Naive thymus-derived CD4-positive, alpha-beta T cell (primary cell): ENCODE results near the gene NACC2. TPM values are rescaled to one million over a fixed set of nuclear protein-coding genes. Genes with fewer than 3 reads are reported as not detected.

Experiments
- ATAC-seq: fragments of 150-1000 bp; cut with Tn5 transposase; 2 replicates; pipeline ENCODE4 v1.10.0; 2021; ENCODE audit warnings: mild to moderate bottlenecking, moderate library complexity
- CTCF ChIA-PET: fragments of 350-600 bp; sonication (Branson Sonifier 250); formaldehyde crosslinking; loops from one replicate; lab custom pipeline; 2021; ENCODE audit warnings: antibody characterized with exemption; lab: Charles Lee
- POLR2A ChIA-PET: fragments of 350-600 bp; sonication (Branson Sonifier 250); formaldehyde crosslinking; loops from one replicate; lab custom pipeline; 2021; ENCODE audit warnings: antibody characterized with exemption, inconsistent platforms; lab: Charles Lee
- DNase-seq, 9 donors: peaks; one replicate each; pipeline versions ENCODE4 v3.0.0 to v3.0.0-alpha.2; 2020 to 2022; ENCODE audit warnings: mixed read lengths in 1 of 9
- H3K27ac ChIP-seq: one replicate; pipeline ENCODE4 v1.7.0; 2013; ENCODE audit warnings: mild to moderate bottlenecking, low read depth, low read length, moderate library complexity
- H3K27me3 ChIP-seq, 2 donors: one replicate each; pipeline ENCODE4 v1.7.0; 2013; ENCODE audit warnings: low read length in 2 of 2, mild to moderate bottlenecking in 2 of 2, moderate library complexity in 2 of 2; ENCODE audit not compliant: control insufficient read depth in 2 of 2, insufficient read depth in 2 of 2
- H3K36me3 ChIP-seq, 3 experiments: 1 replicate in 2 of 3; 2 replicates in 1 of 3; pipeline ENCODE4 v1.7.0; 2013; ENCODE audit warnings: low read length in 3 of 3, mild to moderate bottlenecking in 3 of 3, moderate library complexity in 1 of 3; ENCODE audit not compliant: insufficient read depth in 3 of 3, control insufficient read depth in 2 of 3
- H3K4me1 ChIP-seq, 2 donors: one replicate each; pipeline ENCODE4 v1.7.0; 2013; ENCODE audit warnings: low read length in 2 of 2, mild to moderate bottlenecking in 2 of 2, moderate library complexity in 1 of 2; ENCODE audit not compliant: control insufficient read depth in 2 of 2, insufficient read depth in 2 of 2
- H3K4me3 ChIP-seq: 2 replicates; pipeline ENCODE4 v1.7.0; 2013; ENCODE audit warnings: mild to moderate bottlenecking, low read length
- H3K9me3 ChIP-seq, 3 experiments: 1 replicate in 2 of 3; 2 replicates in 1 of 3; pipeline ENCODE4 v1.7.0; 2013; ENCODE audit warnings: low read length in 3 of 3; ENCODE audit not compliant: control insufficient read depth in 2 of 3
- H3K27ac Mint-ChIP-seq, 9 donors: one replicate each; pipeline ENCODE4 v1.8.0; 2020 to 2022; ENCODE audit warnings: mixed read lengths in 9 of 9, mild to moderate bottlenecking in 8 of 9, moderate library complexity in 5 of 9, inconsistent platforms in 2 of 9
- H3K27me3 Mint-ChIP-seq, 5 donors: one replicate each; pipeline ENCODE4 v1.8.0; 2021 to 2022; ENCODE audit warnings: mixed read lengths in 5 of 5, mild to moderate bottlenecking in 1 of 5
- H3K36me3 Mint-ChIP-seq, 5 donors: one replicate each; pipeline ENCODE4 v1.8.0; 2020 to 2022; ENCODE audit warnings: mixed read lengths in 5 of 5, mild to moderate bottlenecking in 3 of 5, inconsistent platforms in 1 of 5
- H3K4me1 Mint-ChIP-seq, 7 donors: one replicate each; pipeline ENCODE4 v1.8.0; 2020 to 2022; ENCODE audit warnings: mixed read lengths in 7 of 7, mild to moderate bottlenecking in 3 of 7, inconsistent platforms in 1 of 7
- H3K4me3 Mint-ChIP-seq, 10 donors: one replicate each; pipeline ENCODE4 v1.8.0; 2020 to 2022; ENCODE audit warnings: mild to moderate bottlenecking in 10 of 10, mixed read lengths in 10 of 10, moderate library complexity in 6 of 10, inconsistent platforms in 2 of 10
- H3K9me3 Mint-ChIP-seq, 11 donors: one replicate each; pipeline ENCODE4 v1.8.0; 2020 to 2022; ENCODE audit warnings: mixed read lengths in 11 of 11, mild to moderate bottlenecking in 4 of 11, inconsistent platforms in 1 of 11, moderate library complexity in 1 of 11
- intact Hi-C, 2 donors: fragments of 100-400 bp; cut with micrococcal nuclease; formaldehyde crosslinking; loops; one replicate each; pipeline ENCODE4 v1.15.1; 2023
- polyA plus RNA-seq, 2 donors: library from polyadenylated mRNA; unstranded; fragments of 300-500 nt; fragmentation: Illumina TruSeq; gene quantifications; one replicate each; pipeline ENCODE4 v1.2.3, GENCODE V29; 2021
- total RNA-seq, 6 experiments: library from RNA in 5 of 6; stranded (reverse) in 5 of 6; gene quantifications; 1 replicate in 5 of 6; 2 replicates in 1 of 6; pipeline ENCODE4 v1.2.3 and lab custom pipeline; 2021 to 2026

The NACC2 gene
- total and polyA plus RNA-seq, 7 experiments from 2014 or later: 0.92 to 17.7 (median 7.5) TPM

DNA sequence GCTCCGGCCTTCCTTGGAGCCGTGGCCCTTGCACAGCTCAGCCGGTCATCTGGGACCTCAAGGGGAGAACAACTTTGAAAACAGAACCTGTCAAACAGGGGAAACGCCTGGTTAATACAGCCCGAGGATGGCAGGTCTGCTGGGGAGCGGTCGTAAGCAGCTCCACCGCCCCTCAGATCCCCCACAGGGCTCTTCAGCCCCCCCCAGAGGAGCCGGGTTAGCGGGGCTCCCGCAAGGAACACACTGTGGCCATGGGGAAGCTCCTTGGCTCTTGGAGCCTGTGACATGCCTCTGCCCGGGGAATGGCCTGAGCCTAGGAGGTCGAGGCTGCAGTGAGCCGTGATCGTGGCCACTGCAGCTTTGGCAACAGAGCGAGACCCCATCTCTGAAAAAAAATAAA is 16.8 kb upstream of the NACC2 start:
- POLR2A ChIA-PET: interaction anchor here (1.4 to 5.6 kb wide), 3 partner anchors 11 to 22 kb away, joined by 4 to 38 read pairs (median 5); partner anchors contain the start of gene NACC2
- Histone ChIP-seq H3K4me1 (peaks cover 45 to 66% of the 10 kb centered on the region in 2 donors), H3K9me3 (no peaks in the 10 kb centered on the region), H3K36me3 (peaks cover 0 to 18% (median 0%) of the 10 kb centered on the region in 3 experiments), H3K27ac (peak overlapping the region; percentile 62), H3K27me3 (no peaks in the 10 kb centered on the region), H3K4me3 (no peak overlapping the region)
- H3K4me1 Mint-ChIP-seq: peaks cover 38 to 76% (median 59%) of the 10 kb centered on the region in 7 donors
- no peaks in the 10 kb centered on the region for H3K9me3 Mint-ChIP-seq
- ATAC-seq (no peak), DNase-seq (no peak)
- CTCF ChIA-PET: interaction anchor here (0.9 kb wide), 1 partner anchor 27 kb away, joined by 3 read pairs; no protein-coding TSS in a partner anchor
- peak overlapping the region; percentile 65 to 97 (median 88) for H3K27ac Mint-ChIP-seq
- peak overlapping the region; percentile 21 to 91 (median 49) for H3K4me3 Mint-ChIP-seq
- peaks cover 0 to 10% (median 0%) of the 10 kb centered on the region in 5 donors for H3K36me3 Mint-ChIP-seq
- H3K27me3 Mint-ChIP-seq: no peaks in the 10 kb centered on the region
- intact Hi-C loops: loop anchor here in 1 of 2 donors (10.0 kb wide), 1 partner anchor 1947 kb away; the partner anchor contains the start of gene RNU6ATAC

DNA sequence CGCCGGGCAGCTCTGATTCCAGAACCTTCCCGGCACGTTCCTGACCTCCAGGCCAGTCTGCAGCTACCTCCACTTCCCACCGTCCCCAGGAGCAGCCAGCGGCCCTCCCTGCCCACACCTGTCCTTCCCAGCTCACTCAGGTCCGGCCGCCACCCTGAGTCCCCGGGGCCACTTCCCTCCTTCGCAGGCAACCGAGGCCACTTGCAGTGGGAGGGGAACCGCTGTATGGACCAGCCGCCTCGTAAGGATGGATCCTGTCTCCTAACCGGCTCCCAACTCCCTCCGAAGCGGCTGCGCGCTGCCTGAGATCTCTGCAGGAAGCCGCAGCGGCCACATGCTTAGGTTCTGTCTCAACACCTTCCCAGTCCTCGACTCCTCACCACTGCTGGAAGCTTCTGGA is 16.1 kb upstream of the NACC2 start:
- Mint-ChIP-seq H3K4me1 (peaks cover 38 to 82% (median 63%) of the 10 kb centered on the region in 7 donors), H3K9me3 (no peaks in the 10 kb centered on the region), H3K36me3 (peaks cover 0 to 10% (median 0%) of the 10 kb centered on the region in 5 donors), H3K27ac (peak overlapping the region in 8 of 9 donors; percentile 46 to 97 (median 77)), H3K27me3 (no peaks in the 10 kb centered on the region), H3K4me3 (peak overlapping the region in 7 of 10 donors; percentile 39 to 91 (median 82))
- peaks cover 0 to 14% (median 0%) of the 10 kb centered on the region in 3 experiments for H3K36me3 ChIP-seq
- no peak overlapping the region for H3K4me3 ChIP-seq
- DNase-seq (no peak), ATAC-seq (no peak)
- intact Hi-C loops: loop anchor here in 1 of 2 donors (10.0 kb wide), 1 partner anchor 1946 kb away; the partner anchor contains the start of gene RNU6ATAC
- no peaks in the 10 kb centered on the region for H3K27me3 ChIP-seq
- peak overlapping the region; percentile 62 for H3K27ac ChIP-seq
- H3K9me3 ChIP-seq: no peaks in the 10 kb centered on the region
- ChIA-PET CTCF (no interaction called here), POLR2A (interaction anchor here (0.6 to 5.6 kb wide), 4 partner anchors 11 to 128 kb away, joined by 3 to 38 read pairs (median 4); partner anchors contain the start of gene NACC2)
- peaks cover 51 to 72% of the 10 kb centered on the region in 2 donors for H3K4me1 ChIP-seq

DNA sequence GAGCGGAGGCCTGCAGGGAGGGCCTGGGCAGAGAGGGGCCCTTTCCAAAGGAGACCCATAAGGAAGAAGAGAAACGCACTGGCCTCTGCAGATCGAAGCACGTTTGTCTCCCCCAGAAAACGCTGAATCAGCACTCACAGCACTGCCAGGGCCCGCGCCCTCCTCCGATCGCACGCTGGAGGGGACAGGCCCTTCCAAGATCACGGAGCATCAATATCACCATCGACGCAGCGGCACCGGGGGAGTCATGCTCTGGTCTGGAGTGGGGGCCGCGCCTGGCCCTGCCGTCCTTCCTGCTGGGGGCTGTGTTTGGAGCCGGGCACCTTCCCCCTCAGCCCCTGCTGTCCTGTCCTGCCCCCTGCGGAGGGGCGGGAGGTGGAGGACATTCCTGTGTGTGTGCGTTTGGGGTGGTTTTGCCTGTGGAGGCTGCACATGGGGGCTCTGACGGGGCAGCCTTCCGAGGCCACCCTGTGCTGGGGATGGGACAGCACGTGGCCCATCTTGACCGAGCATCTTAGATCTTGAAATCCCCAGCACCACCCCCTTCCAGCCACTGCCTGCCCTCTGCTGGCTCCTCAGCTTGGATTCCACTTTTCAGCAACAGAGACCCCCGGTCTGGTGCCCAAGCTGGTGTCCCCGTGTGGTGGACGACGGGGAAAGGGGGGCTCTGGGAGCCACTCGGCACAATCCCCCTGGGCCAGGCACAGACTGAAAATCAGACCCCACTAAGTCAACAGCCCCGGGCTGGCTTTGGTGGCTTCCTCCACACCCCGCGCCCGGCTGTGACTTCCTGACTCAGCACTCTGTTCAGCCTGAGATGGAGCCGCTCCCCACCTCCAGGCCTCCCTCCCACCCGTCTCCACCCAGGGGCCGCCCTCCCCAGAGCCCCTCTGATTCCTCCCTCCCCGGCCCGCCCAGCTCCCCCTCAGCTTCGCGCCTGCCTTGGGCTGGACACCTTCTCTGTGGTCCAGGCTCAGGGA is 15.3 kb upstream of the NACC2 start:
- Mint-ChIP-seq H3K27ac (peak overlapping the region in 8 of 9 donors; percentile 46 to 97 (median 85)), H3K9me3 (no peaks in the 10 kb centered on the region), H3K4me1 (peaks cover 42 to 89% (median 68%) of the 10 kb centered on the region in 7 donors), H3K36me3 (peaks cover 0 to 10% (median 0%) of the 10 kb centered on the region in 5 donors), H3K27me3 (no peaks in the 10 kb centered on the region), H3K4me3 (peak overlapping the region; percentile 78 to 91 (median 84))
- ATAC-seq: peak; percentile 21
- DNase-seq: peak in 3 of 9 donors; percentile 29 to 41 (median 31)
- CTCF ChIA-PET: interaction anchor here (1.2 kb wide), 1 partner anchor 12 kb away, joined by 3 read pairs; no protein-coding TSS in a partner anchor
- no peaks in the 10 kb centered on the region for H3K27me3 ChIP-seq
- H3K4me3 ChIP-seq: peak overlapping the region; percentile 69
- POLR2A ChIA-PET: interaction anchor here (0.6 to 5.6 kb wide), 8 partner anchors 7 to 253 kb away, joined by 3 to 38 read pairs (median 5); partner anchors contain the start of genes DNLZ, NACC2 and TMEM250
- H3K4me1 ChIP-seq: peaks cover 59 to 75% of the 10 kb centered on the region in 2 donors
- H3K36me3 ChIP-seq: peaks cover 0 to 6% (median 0%) of the 10 kb centered on the region in 3 experiments
- H3K27ac ChIP-seq: peak overlapping the region; percentile 62
- no peaks in the 10 kb centered on the region for H3K9me3 ChIP-seq
- intact Hi-C loops: loop anchor here in 1 of 2 donors (10.0 kb wide), 1 partner anchor 1946 kb away; the partner anchor contains the start of gene RNU6ATAC

DNA sequence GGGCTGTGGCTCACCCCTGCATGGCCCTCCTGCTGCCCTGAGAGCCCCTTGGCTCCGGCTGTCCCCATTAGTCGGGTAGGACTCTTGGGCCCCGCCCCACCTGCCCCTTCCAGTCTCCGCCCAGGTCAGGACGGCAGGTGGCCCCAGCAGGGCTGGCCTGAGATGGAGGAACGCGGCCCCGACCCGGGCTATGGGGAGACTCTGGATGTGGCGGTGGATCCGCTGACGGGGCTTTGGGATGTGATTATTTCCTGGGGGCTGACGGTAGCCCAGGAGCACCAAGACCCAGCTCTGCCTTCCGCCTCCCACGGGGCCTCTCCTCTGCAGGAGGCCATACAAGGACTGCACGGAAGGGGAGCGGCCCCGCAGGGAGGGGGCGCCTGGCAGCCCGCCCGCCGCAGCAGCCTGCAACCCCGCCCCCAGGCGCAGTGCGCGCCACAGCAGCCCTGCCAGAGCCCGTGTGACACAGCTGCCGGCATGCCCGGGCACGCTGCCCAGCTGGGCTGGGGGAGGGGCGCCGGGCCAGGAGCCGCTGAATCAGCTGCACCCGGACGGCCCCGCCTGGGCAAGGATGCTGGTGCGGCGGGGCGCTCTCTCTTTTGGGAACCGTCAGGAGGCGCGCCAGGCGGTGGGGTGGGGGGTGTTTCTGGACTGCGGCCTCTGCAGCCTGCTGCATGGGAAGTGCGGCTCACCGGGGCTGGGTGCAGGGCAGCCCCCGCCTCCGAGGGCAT is 14.4 kb upstream of the NACC2 start:
- Histone ChIP-seq H3K36me3 (no peaks in the 10 kb centered on the region), H3K27me3 (no peaks in the 10 kb centered on the region), H3K4me3 (peak overlapping the region; percentile 69), H3K4me1 (peaks cover 60 to 75% of the 10 kb centered on the region in 2 donors), H3K9me3 (no peaks in the 10 kb centered on the region), H3K27ac (peak overlapping the region; percentile 82)
- CTCF ChIA-PET: interaction anchor here (0.6 to 1.7 kb wide), 4 partner anchors 8 to 20 kb away, joined by 3 to 13 read pairs (median 3); partner anchors contain the start of gene NACC2
- peak; percentile 96 for ATAC-seq
- H3K27me3 Mint-ChIP-seq: no peaks in the 10 kb centered on the region
- peaks cover 0 to 4% (median 0%) of the 10 kb centered on the region in 5 donors for H3K36me3 Mint-ChIP-seq
- peak; percentile 80 to 93 (median 89) for DNase-seq
- H3K27ac Mint-ChIP-seq: peak overlapping the region; percentile 64 to 93 (median 91)
- H3K4me3 Mint-ChIP-seq: peak overlapping the region; percentile 78 to 91 (median 88)
- POLR2A ChIA-PET: interaction anchor here (0.6 to 5.6 kb wide), 8 partner anchors 8 to 254 kb away, joined by 3 to 38 read pairs (median 4); partner anchors contain the start of genes DNLZ, NACC2 and TMEM250
- peaks cover 42 to 82% (median 64%) of the 10 kb centered on the region in 7 donors for H3K4me1 Mint-ChIP-seq
- H3K9me3 Mint-ChIP-seq: no peaks in the 10 kb centered on the region
- intact Hi-C loops: loop anchor here (1.0 to 10.0 kb wide), 11 partner anchors 9 to 1945 kb away; partner anchors contain the start of genes CAMSAP1 (in 2 of the 2), NACC2 (in 2 of the 2), QSOX2 (in 2 of the 2) and TMEM250 (in 2 of the 2)

DNA sequence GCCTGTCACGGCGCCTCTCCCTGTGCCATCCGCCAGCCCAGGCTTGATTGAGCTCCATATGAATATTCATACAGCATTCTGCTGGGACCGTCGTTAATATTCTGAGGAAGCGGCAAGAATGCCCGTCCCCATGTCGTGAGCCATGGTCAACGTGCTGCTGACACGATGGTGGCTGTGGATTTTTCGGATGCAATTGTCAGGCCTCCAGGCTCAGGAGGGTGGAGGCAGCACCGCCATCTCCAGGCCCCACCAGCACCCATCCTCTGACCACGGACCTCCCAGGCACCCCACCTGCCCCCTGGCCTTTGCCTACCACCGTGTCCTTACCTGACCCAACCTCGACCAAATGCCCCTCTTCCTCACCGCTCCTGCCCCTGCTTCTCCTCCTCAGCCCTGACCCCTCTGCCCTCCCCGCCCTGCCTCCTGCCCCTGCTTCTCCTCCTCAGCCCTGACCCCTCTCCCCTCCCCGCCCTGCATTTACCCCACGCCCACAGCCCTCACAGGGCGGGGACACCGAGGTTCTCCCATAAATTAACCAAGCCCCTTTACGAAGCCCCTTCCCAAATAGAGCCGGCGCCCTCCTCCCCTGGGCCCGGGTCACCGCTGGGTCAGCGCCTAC is 13.7 kb upstream of the NACC2 start:
- peak overlapping the region; percentile 82 for H3K27ac ChIP-seq
- ChIA-PET POLR2A (interaction anchor here (0.9 to 5.6 kb wide), 6 partner anchors 8 to 19 kb away, joined by 3 to 38 read pairs (median 6); partner anchors contain the start of genes NACC2 and TMEM250), CTCF (interaction anchor here (0.6 to 1.7 kb wide), 4 partner anchors 9 to 19 kb away, joined by 3 to 13 read pairs (median 3); partner anchors contain the start of gene NACC2)
- H3K4me1 Mint-ChIP-seq: peaks cover 42 to 74% (median 60%) of the 10 kb centered on the region in 7 donors
- H3K36me3 Mint-ChIP-seq: peaks cover 0 to 4% (median 0%) of the 10 kb centered on the region in 5 donors
- ATAC-seq: no peak
- no peaks in the 10 kb centered on the region for H3K9me3 ChIP-seq
- H3K36me3 ChIP-seq: no peaks in the 10 kb centered on the region
- H3K9me3 Mint-ChIP-seq: no peaks in the 10 kb centered on the region
- H3K4me3 ChIP-seq: peak overlapping the region; percentile 69
- peak overlapping the region; percentile 69 to 91 (median 86) for H3K4me3 Mint-ChIP-seq
- DNase-seq: no peak
- H3K27ac Mint-ChIP-seq: peak overlapping the region in 8 of 9 donors; percentile 77 to 92 (median 85)
- intact Hi-C loops: loop anchor here (1.0 to 5.0 kb wide), 10 partner anchors 10 to 254 kb away; partner anchors contain the start of genes CAMSAP1 (in 2 of the 2), NACC2 (in 2 of the 2), QSOX2 (in 2 of the 2) and TMEM250 (in 2 of the 2)
- H3K27me3 ChIP-seq: no peaks in the 10 kb centered on the region
- H3K4me1 ChIP-seq: peaks cover 55 to 68% of the 10 kb centered on the region in 2 donors
- no peaks in the 10 kb centered on the region for H3K27me3 Mint-ChIP-seq
